ENCODE data around the gene SEMA4C.

DNA sequence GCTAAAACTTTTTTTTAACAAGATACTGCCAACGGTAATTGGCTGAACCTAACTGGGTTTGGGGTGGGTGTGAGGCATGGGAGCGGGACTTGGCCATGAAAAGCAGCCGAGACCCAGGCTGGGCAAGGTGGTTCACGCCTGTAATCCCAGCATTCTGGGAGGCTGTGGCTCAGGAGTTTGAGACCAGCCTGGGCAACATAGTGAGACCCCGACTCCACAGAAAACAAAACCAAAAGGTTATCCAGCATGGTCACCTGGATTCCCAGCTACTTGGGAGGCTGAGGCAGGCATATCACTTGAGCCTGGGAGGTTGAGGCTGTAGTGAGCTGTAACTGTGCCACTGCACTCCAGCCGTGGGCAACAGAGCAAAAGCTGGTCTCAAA lies 11.0 kb upstream of the SEMA4C start:
- TF ChIP-seq, protein P1, sequence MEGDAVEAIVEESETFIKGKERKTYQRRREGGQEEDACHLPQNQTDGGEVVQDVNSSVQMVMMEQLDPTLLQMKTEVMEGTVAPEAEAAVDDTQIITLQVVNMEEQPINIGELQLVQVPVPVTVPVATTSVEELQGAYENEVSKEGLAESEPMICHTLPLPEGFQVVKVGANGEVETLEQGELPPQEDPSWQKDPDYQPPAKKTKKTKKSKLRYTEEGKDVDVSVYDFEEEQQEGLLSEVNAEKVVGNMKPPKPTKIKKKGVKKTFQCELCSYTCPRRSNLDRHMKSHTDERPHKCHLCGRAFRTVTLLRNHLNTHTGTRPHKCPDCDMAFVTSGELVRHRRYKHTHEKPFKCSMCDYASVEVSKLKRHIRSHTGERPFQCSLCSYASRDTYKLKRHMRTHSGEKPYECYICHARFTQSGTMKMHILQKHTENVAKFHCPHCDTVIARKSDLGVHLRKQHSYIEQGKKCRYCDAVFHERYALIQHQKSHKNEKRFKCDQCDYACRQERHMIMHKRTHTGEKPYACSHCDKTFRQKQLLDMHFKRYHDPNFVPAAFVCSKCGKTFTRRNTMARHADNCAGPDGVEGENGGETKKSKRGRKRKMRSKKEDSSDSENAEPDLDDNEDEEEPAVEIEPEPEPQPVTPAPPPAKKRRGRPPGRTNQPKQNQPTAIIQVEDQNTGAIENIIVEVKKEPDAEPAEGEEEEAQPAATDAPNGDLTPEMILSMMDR (IDR thresholded peaks at IDR 0.05): no peak
- TF ChIP-seq EZH2phosphoT487 (IDR thresholded peaks at IDR 0.05; ENCODE audit: borderline replicate concordance, low read depth) (no peak), SMC3 (IDR thresholded peaks at IDR 0.05; ENCODE audit: low read depth, low read length) (no peak), POLR2AphosphoS5 (IDR thresholded peaks at IDR 0.05; ENCODE audit: low read depth, low read length) (no peak), RAD21 (IDR thresholded peaks at IDR 0.05; ENCODE audit: low read length) (no peak), MXI1 (IDR thresholded peaks at IDR 0.05; ENCODE audit: low read depth, low read length) (no peak), JUND (IDR thresholded peaks at IDR 0.05) (no peak), MEF2A (IDR thresholded peaks at IDR 0.05; ENCODE audit: borderline replicate concordance, low read depth) (no peak), RXRA (IDR thresholded peaks at IDR 0.05; ENCODE audit: borderline replicate concordance, low read depth) (no peak)

Data from SK-N-SH (cell line).